ENCODE data around the gene C11orf58. TPM values are rescaled to one million over a fixed set of nuclear protein-coding genes. Genes with fewer than 3 reads are reported as not detected.

The C11orf58 gene
- total and polyA plus RNA-seq, 4 donors, result 97.9 to 204 (median 126) TPM

DNA sequence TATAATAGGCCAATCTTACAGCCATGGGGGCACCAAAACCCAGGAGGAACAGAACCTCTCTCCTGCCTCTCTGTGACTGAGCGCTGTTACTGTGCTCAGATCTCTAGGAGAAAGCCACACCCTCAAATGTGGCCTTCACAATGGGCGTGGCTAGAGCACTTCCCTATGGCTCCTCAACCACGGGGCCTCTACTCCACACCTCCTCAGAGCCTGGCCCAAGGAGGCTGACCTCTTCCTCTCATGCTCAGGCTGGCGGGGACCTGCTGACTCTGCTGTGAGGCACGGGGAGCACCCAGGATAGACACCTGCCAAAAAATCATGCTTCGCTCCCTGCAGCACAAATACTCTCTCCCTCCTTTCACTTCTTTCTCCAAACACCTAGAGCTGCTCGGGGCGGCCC lies 41.0 kb downstream of the C11orf58 start:
- H3K9me3 ChIP-seq (ENCODE audit: control insufficient read depth, low read length), result no peaks in the 10 kb centered on the region
- no peak overlapping the region for H3K4me3 ChIP-seq (ENCODE audit: low read length in 2 of 2)
- DNase-seq (peak in 1 of 2 donors; percentile 64), ATAC-seq (ENCODE audit: low FRiP score) (no peak)
- H3K27me3 ChIP-seq (ENCODE audit: control insufficient read depth in 1 of 2, insufficient read depth in 2 of 2, low read length in 1 of 2), result no peaks in the 10 kb centered on the region
- H3K4me1 ChIP-seq (ENCODE audit: control insufficient read depth in 1 of 2, insufficient read depth in 2 of 2, low read length in 2 of 2), result no peaks in the 10 kb centered on the region
- no peaks in the 10 kb centered on the region for H3K36me3 ChIP-seq (ENCODE audit: control insufficient read depth in 1 of 2, insufficient read depth in 2 of 2, low read length in 1 of 2)
- intact Hi-C loops (cut with DNase I), result loop anchor here in 1 of 2 donors (10.0 kb wide), 1 partner anchor 65 kb away; no protein-coding TSS in a partner anchor
- H3K27ac ChIP-seq (ENCODE audit: low read depth in 1 of 2, low read length in 2 of 2), result no peak overlapping the region
- WGBS, 2 donors, result 86 to 91% methylated on average over 7 to 8 of the region's 8 CpGs

DNA sequence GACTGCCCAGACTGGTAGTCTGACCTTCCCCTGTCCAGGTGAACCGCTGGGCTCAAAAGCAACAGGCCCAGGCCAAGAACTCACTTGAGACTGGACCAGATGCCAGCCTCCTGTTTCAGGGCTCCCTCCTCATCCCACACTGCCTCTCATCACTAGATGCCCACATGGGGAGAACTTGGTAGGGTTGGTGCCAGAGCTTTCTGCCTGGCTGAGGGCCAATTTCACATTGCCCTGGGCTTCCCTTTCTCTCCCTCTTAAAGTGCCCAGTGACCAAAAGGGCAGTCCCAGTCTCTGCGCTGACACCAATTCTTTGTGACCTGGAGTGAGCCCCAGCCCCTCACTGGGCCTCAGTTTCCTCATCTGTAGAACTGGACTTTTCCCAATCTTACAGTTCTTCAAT lies 41.7 kb downstream of the C11orf58 start:
- Histone ChIP-seq H3K27me3 (ENCODE audit: control insufficient read depth in 1 of 2, insufficient read depth in 2 of 2, low read length in 1 of 2) (no peaks in the 10 kb centered on the region), H3K9me3 (ENCODE audit: control insufficient read depth, low read length) (no peaks in the 10 kb centered on the region), H3K27ac (ENCODE audit: low read depth in 1 of 2, low read length in 2 of 2) (no peak overlapping the region), H3K4me1 (ENCODE audit: control insufficient read depth in 1 of 2, insufficient read depth in 2 of 2, low read length in 2 of 2) (no peaks in the 10 kb centered on the region), H3K4me3 (ENCODE audit: low read length in 2 of 2) (no peak overlapping the region), H3K36me3 (ENCODE audit: control insufficient read depth in 1 of 2, insufficient read depth in 2 of 2, low read length in 1 of 2) (no peaks in the 10 kb centered on the region)
- DNase-seq (no peak), ATAC-seq (ENCODE audit: low FRiP score) (no peak)
- WGBS, 2 donors, result 95 to 96% methylated on average over 2 of the region's 2 CpGs
- intact Hi-C loops (cut with DNase I), result no loop called here

DNA sequence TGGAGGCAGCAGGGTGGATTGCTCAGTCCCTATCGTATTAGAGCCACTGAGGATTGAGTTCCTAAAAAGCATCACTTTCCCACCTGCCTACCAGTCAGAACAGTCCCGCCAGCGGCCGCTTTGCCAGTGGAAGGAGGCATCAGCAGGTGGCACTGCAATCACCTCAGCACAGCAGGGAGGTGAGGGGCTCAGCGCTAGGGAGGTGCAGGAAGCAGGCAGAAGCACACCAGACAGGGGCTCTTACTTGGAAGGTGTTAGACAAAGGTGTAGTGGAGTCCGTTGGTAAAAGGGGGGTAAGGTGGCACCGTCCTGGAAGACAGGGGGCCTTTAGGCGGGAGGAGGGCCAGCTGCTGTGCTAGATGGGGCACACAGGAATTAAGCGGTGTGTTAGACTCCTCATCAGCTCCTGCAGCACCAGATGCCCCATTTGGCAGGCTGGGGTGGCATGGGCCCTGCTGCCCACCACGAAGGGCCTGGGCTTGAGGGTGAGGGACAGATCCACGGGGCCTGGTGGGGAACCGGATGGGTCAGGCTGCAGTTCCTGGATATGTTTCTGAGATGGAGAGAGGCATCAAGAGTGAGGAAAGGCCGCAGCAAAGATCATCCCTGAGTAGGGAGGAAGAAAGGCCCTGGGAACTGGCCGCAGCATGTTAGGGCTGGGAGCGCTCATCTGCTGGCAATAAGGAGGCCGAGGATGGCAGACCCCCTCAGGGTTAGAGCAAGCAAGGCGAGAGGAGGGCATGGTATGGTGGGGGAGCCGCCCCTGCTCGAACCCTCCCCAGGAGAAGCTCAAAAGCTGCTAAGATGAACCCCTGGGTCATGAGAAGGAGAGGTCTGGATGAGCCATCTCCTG lies 42.5 kb downstream of the C11orf58 start:
- no peak overlapping the region for H3K4me3 ChIP-seq (ENCODE audit: low read length in 2 of 2)
- DNase-seq (no peak), ATAC-seq (ENCODE audit: low FRiP score) (no peak)
- H3K27me3 ChIP-seq (ENCODE audit: control insufficient read depth in 1 of 2, insufficient read depth in 2 of 2, low read length in 1 of 2), result no peaks in the 10 kb centered on the region
- H3K9me3 ChIP-seq (ENCODE audit: control insufficient read depth, low read length), result no peaks in the 10 kb centered on the region
- H3K4me1 ChIP-seq (ENCODE audit: control insufficient read depth in 1 of 2, insufficient read depth in 2 of 2, low read length in 2 of 2), result no peaks in the 10 kb centered on the region
- WGBS, 2 donors, result 91 to 93% methylated on average over 19 of the region's 19 CpGs
- intact Hi-C loops (cut with DNase I), result no loop called here
- no peaks in the 10 kb centered on the region for H3K36me3 ChIP-seq (ENCODE audit: control insufficient read depth in 1 of 2, insufficient read depth in 2 of 2, low read length in 1 of 2)
- H3K27ac ChIP-seq (ENCODE audit: low read depth in 1 of 2, low read length in 2 of 2), result no peak overlapping the region

- no peaks in the 10 kb centered on the region for H3K4me1 ChIP-seq (ENCODE audit: control insufficient read depth in 1 of 2, insufficient read depth in 2 of 2, low read length in 2 of 2)
- WGBS, 2 donors, result 68% methylated on average over 11 of the region's 11 CpGs
- no peaks in the 10 kb centered on the region for H3K27me3 ChIP-seq (ENCODE audit: control insufficient read depth in 1 of 2, insufficient read depth in 2 of 2, low read length in 1 of 2)
- DNase-seq (no peak), ATAC-seq (ENCODE audit: low FRiP score) (no peak)
- H3K27ac ChIP-seq (ENCODE audit: low read depth in 1 of 2, low read length in 2 of 2), result no peak overlapping the region
- no peak overlapping the region for H3K4me3 ChIP-seq (ENCODE audit: low read length in 2 of 2)
- H3K36me3 ChIP-seq (ENCODE audit: control insufficient read depth in 1 of 2, insufficient read depth in 2 of 2, low read length in 1 of 2), result no peaks in the 10 kb centered on the region
- intact Hi-C loops (cut with DNase I), result no loop called here
- H3K9me3 ChIP-seq (ENCODE audit: control insufficient read depth, low read length), result no peaks in the 10 kb centered on the region
These were observed 43.8 kb downstream of the C11orf58 start for GRCh38 chr11:16781936-16782919.

- Histone ChIP-seq H3K27ac (ENCODE audit: low read depth in 1 of 2, low read length in 2 of 2) (no peak overlapping the region), H3K27me3 (ENCODE audit: control insufficient read depth in 1 of 2, insufficient read depth in 2 of 2, low read length in 1 of 2) (no peaks in the 10 kb centered on the region), H3K4me1 (ENCODE audit: control insufficient read depth in 1 of 2, insufficient read depth in 2 of 2, low read length in 2 of 2) (no peaks in the 10 kb centered on the region), H3K36me3 (ENCODE audit: control insufficient read depth in 1 of 2, insufficient read depth in 2 of 2, low read length in 1 of 2) (no peaks in the 10 kb centered on the region), H3K9me3 (ENCODE audit: control insufficient read depth, low read length) (no peaks in the 10 kb centered on the region), H3K4me3 (ENCODE audit: low read length in 2 of 2) (no peak overlapping the region)
- ATAC-seq (ENCODE audit: low FRiP score) (no peak), DNase-seq (no peak)
- intact Hi-C loops (cut with DNase I), result no loop called here
- 95 to 96% methylated on average over 22 of the region's 22 CpGs for WGBS, 2 donors
These were observed 44.9 kb downstream of the C11orf58 start for GRCh38 chr11:16783321-16783801.

DNA sequence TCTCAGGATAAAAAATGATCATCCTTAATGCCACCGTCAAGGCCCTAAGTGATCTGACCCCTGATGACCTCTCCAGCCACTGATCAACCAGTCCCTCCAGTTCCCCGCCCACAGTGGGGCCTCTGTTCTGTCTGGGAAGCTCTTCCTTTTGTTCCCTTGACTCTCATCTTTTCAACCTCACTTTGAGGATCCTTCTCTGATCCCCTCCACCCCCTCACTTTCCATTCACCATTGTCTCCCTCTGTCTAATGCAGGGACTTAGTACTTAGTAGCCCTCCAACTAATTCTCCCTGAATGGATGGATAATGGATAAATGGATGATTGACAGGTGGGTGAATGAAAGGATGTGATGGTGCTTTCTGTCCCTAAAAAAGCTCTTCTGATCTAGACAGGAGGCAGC lies 45.6 kb downstream of the C11orf58 start:
- H3K4me3 ChIP-seq (ENCODE audit: low read length in 2 of 2), result no peak overlapping the region
- DNase-seq (no peak), ATAC-seq (ENCODE audit: low FRiP score) (no peak)
- no peak overlapping the region for H3K27ac ChIP-seq (ENCODE audit: low read depth in 1 of 2, low read length in 2 of 2)
- H3K27me3 ChIP-seq (ENCODE audit: control insufficient read depth in 1 of 2, insufficient read depth in 2 of 2, low read length in 1 of 2), result no peaks in the 10 kb centered on the region
- no peaks in the 10 kb centered on the region for H3K9me3 ChIP-seq (ENCODE audit: control insufficient read depth, low read length)
- no peaks in the 10 kb centered on the region for H3K36me3 ChIP-seq (ENCODE audit: control insufficient read depth in 1 of 2, insufficient read depth in 2 of 2, low read length in 1 of 2)
- no peaks in the 10 kb centered on the region for H3K4me1 ChIP-seq (ENCODE audit: control insufficient read depth in 1 of 2, insufficient read depth in 2 of 2, low read length in 2 of 2)
- intact Hi-C loops (cut with DNase I), result no loop called here
- 77 to 84% methylated on average over 2 of the region's 2 CpGs for WGBS, 2 donors

DNA sequence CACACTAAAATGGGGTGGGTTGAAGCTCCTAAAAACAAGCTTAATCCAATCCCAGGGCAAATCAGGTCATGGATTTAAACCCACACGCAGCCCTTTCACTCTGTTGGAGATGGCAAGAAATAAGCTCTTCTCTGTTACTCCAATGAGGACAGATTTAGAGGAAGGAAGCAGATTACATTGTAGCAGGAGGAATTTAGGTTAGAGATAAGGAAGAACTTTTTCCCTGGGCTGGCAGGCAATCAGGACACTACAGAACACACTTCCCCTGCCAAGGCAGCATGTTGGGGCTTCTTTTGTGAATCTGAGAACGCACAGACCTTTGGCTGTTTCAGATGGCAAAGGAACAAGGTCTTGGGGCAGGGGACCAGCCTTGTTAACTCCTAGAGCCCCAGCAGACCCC lies 46.2 kb downstream of the C11orf58 start:
- Histone ChIP-seq H3K4me3 (ENCODE audit: low read length in 2 of 2) (no peak overlapping the region), H3K27ac (ENCODE audit: low read depth in 1 of 2, low read length in 2 of 2) (no peak overlapping the region), H3K4me1 (ENCODE audit: control insufficient read depth in 1 of 2, insufficient read depth in 2 of 2, low read length in 2 of 2) (no peaks in the 10 kb centered on the region), H3K9me3 (ENCODE audit: control insufficient read depth, low read length) (no peaks in the 10 kb centered on the region), H3K27me3 (ENCODE audit: control insufficient read depth in 1 of 2, insufficient read depth in 2 of 2, low read length in 1 of 2) (no peaks in the 10 kb centered on the region), H3K36me3 (ENCODE audit: control insufficient read depth in 1 of 2, insufficient read depth in 2 of 2, low read length in 1 of 2) (no peaks in the 10 kb centered on the region)
- ATAC-seq (ENCODE audit: low FRiP score) (no peak), DNase-seq (no peak)
- intact Hi-C loops (cut with DNase I), result loop anchor here (5.0 kb wide), 3 partner anchors 38 to 278 kb away; no protein-coding TSS in a partner anchor
- 66 to 68% methylated on average over 2 of the region's 2 CpGs for WGBS, 2 donors

- Histone ChIP-seq H3K27me3 (ENCODE audit: control insufficient read depth in 1 of 2, insufficient read depth in 2 of 2, low read length in 1 of 2) (no peaks in the 10 kb centered on the region), H3K27ac (ENCODE audit: low read depth in 1 of 2, low read length in 2 of 2) (no peak overlapping the region), H3K9me3 (ENCODE audit: control insufficient read depth, low read length) (no peaks in the 10 kb centered on the region), H3K36me3 (ENCODE audit: control insufficient read depth in 1 of 2, insufficient read depth in 2 of 2, low read length in 1 of 2) (no peaks in the 10 kb centered on the region), H3K4me3 (ENCODE audit: low read length in 2 of 2) (no peak overlapping the region), H3K4me1 (ENCODE audit: control insufficient read depth in 1 of 2, insufficient read depth in 2 of 2, low read length in 2 of 2) (no peaks in the 10 kb centered on the region)
- WGBS, 2 donors, result 41 to 47% methylated on average over 7 of the region's 7 CpGs
- intact Hi-C loops (cut with DNase I), result loop anchor here (5.0 kb wide), 3 partner anchors 37 to 277 kb away; no protein-coding TSS in a partner anchor
- peak; percentile 84 for ATAC-seq (ENCODE audit: low FRiP score)
- DNase-seq, result peak in 1 of 2 donors; percentile 73
These were observed 47.2 kb downstream of the C11orf58 start for GRCh38 chr11:16785520-16786128.

All from aorta (tissue), 5 donors.